HG03442 (cell line): ENCODE data around the gene MOV10L1.

Experiments
- ATAC-seq: cut with Tn5 transposase; IDR thresholded peaks from one replicate; pipeline ENCODE4 v1.9.1; 2021; ENCODE audit warnings: mild to moderate bottlenecking, moderate library complexity; ENCODE audit not compliant: unreplicated experiment

Gene MOV10L1

GRCh38 chr22:50058906-50059880 is 30.6 kb upstream of the MOV10L1 start:
- ATAC-seq = no peak

DNA sequence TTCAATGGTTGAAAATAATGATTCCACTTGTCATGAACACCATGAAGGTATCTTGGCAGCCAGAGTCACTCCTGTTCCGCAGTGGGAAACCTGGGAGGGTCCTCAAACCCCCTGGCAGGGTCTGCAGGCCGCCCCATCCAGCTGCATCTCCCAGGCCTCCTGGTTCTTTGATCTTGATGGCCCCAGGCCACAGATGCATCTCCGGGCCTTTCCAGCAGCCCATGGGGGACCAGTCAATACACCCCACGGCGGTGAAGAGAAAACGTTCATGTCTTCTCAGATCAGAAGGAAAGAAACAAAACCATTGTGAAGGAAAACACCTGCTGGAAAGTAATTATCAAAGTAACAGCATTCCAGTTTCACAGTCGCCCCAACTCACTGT is 29.9 kb upstream of the MOV10L1 start:
- no peak for ATAC-seq

DNA sequence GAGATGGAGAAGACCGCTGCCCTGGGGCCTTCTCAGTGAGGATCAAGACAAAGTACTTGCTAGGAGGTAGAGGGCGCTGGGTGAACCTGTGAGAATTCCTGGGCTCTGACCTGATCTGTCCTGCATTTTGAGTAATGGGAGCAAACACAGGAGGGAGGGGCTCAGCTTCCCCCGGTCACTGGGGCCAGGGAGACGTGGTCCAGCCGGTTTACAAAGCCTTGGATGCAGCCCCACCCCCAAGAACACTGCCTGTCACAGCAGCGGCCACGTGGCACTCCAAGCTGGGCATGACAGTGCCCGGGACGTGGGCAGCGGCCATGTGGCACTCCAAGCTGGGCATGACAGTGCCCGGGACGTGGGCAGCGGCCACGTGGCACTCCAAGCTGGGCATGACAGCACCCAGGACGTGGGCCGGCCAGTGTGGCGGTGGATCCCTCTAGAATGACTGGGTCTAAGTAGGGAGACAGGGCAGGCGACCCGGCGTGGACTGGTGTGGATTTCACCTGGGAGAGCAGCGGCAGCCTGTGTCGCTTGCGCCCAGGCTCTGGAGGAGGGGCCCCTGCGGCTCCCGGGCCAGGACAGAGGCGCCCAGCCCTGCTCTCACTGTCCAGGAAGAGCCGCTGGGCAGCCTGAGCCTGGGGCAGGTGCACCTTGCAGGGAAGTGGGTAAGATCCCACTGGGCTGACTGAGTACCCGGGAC is 29.2 kb upstream of the MOV10L1 start:
- no peak for ATAC-seq

DNA sequence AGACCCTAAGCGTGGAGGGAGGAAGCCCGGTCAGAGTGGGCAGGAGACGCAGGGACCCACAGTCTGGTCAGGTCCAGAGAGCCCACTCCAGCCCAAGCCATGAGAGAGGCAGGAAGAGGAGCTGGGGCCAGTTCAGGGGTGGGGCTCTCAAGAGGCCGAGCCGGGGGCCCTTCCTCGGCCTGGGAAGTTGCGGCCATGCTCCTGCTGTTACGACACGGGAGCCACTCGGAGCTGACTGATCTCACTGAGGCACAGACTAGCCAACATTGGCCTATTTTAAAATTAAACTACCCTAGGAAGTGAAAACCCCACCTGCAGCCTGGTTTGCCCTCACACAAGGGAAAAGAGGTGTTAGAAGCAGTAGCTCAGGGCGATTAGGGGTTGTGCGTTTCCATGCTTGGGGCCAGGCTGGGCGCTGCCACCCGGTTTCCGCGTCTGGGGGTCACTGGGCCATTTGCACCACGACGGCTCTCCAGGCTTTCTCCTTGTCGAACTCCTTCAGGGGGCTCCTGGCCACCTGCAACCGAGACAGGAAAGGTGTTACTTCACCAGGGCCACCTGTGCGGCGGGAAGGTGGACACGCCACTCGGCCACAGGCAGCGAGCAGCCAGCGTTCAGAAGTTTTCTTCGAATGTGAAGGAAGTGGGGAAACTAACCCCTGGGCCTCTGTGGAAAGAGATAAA is 28.5 kb upstream of the MOV10L1 start:
- ATAC-seq = no peak

- ATAC-seq = no peak
Observed at GRCh38 chr22:50061824-50062355, 27.9 kb upstream of the MOV10L1 start.

GRCh38 chr22:50062509-50063135 is 27.2 kb upstream of the MOV10L1 start:
- no peak for ATAC-seq

GRCh38 chr22:50063589-50064393 is 26.0 kb upstream of the MOV10L1 start:
- ATAC-seq = no peak

DNA sequence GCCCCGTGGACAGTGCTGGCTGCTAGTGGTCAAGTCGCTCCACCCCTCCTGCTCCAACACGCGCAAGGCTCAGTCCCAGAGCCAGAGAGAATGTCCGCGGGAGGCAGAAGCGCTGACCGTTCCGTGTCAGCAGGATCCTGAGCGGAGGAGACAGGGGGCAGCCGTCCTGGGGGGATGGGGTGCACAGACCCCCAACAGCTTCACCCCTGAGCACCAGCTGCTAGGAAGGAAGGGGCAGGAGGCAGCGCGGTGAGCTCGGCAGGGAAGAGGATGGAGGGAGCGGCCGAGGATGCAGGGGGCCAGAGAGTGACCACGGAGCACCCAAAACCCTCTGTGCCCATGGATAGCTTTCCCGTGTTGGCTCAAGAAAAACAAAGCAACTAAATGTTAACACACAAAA is 25.4 kb upstream of the MOV10L1 start:
- ATAC-seq = no peak

GRCh38 chr22:50067244-50067643 is 22.6 kb upstream of the MOV10L1 start:
- ATAC-seq = no peak

- ATAC-seq = no peak
Observed at GRCh38 chr22:50068096-50068495, 21.7 kb upstream of the MOV10L1 start.

- no peak for ATAC-seq
Observed at GRCh38 chr22:50070366-50070765, 19.4 kb upstream of the MOV10L1 start.

- no peak for ATAC-seq
Observed at GRCh38 chr22:50071432-50072166, 18.2 kb upstream of the MOV10L1 start.

GRCh38 chr22:50072167-50072555 is 17.6 kb upstream of the MOV10L1 start:
- ATAC-seq = no peak

DNA sequence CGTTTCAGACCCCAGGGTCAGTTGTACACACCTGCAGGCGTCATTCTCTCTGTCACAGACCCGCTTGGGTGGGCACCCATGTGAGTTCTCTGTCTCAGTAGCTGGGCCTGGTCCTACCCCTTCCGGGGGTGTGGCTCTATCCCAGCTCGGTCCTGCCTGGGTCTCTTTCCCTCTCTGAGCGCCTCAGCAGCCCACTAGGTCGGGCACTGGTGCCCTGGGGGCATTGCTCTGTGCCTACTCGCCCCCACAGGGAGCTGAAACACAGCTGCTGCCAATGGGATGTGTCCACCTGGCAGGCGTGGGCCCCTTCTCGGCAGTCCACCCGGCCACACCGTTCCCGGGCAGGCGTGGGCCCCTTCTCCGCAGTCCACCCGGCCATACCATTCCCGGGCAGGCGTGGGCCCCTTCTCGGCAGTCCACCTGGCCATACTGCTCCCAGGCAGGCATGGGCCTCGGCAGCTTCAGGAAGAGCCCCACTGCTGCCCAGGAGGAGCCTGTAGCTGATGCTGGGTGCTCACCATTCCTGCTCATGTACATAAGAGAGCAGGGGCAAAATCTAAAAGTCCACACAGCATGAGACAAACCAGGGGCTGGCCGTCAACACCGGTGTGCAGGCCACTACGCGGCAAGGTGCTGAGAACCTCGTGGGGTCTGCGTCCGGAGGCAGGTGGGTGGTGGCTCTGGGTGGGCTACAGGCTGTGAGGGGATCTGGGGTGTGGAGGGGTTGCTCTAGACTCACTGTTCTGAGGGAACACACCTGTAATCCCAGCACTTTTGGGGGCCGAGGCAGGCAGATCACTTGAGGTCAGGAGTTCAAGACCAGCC is 16.9 kb upstream of the MOV10L1 start:
- ATAC-seq = no peak

DNA sequence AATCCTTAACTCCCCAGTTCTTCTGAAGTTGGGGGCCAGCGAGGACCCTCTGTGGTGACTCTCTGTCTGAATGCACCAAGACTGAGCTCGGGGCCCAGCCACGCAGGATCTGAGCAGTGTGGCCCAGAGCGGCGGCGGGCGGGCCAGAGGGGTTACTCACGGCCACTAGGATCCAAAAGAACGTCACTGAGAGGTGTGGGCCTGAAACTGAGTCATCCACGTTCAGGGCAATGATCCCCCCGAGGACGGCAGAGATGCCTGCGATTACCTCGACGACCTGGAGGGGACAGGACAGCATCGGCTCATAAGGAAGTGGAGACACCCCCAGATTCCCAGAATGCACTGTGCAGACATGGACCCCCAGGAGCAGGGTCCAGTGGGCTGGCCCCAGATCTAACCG is 15.8 kb upstream of the MOV10L1 start:
- no peak for ATAC-seq

GRCh38 chr22:50074551-50075530 is 15.0 kb upstream of the MOV10L1 start:
- no peak for ATAC-seq
